Epithelial cell of proximal tubule (primary cell): Measurements from ENCODE around the gene ACSS3. TPM values are rescaled to one million over a fixed set of nuclear protein-coding genes. Genes with fewer than 3 reads are reported as not detected.

Experiments
- DNase-seq: peaks from one replicate; pipeline ENCODE4 v3.0.0-alpha.2; 2011; ENCODE audit warnings: low read depth
- H3K4me3 ChIP-seq: 2 replicates; pipeline ENCODE4 v1.5.1; 2011; ENCODE audit warnings: low read depth, mild to moderate bottlenecking, low read length
- CTCF ChIP-seq: conservative IDR thresholded peaks from 2 replicates; pipeline ENCODE4 v1.5.1; 2012; ENCODE audit warnings: low read depth, mild to moderate bottlenecking, low read length
- total RNA-seq: library from RNA; depleted of rRNA; stranded (reverse); fragments of >200 nt; gene quantifications from 2 replicates; pipeline ENCODE4 v1.2.3, GENCODE V29; 2015

The ACSS3 gene
- total RNA-seq, 1 donor from 2014 or later: 3.4 TPM

GRCh38 chr12:81297601-81298000 is 219.7 kb downstream of the ACSS3 start:
- no peak for TF ChIP-seq CTCF
- no peak for DNase-seq
- no peak overlapping the region for H3K4me3 ChIP-seq

GRCh38 chr12:81300454-81300853 is 222.6 kb downstream of the ACSS3 start:
- H3K4me3 ChIP-seq: no peak overlapping the region
- no peak for TF ChIP-seq CTCF
- no peak for DNase-seq

GRCh38 chr12:81303935-81304334 is 226.1 kb downstream of the ACSS3 start:
- TF ChIP-seq CTCF: no peak
- DNase-seq: no peak
- no peak overlapping the region for H3K4me3 ChIP-seq

Other genes starting within 250 kb of the ACSS3 start
- 2.2 and 2.3 TPM in 2 replicates for gene LIN7A, start 140.1 kb upstream of the ACSS3 start, total RNA-seq